BJ (cell line): ENCODE measurements around the gene ULK1. TPM values are rescaled to one million over a fixed set of nuclear protein-coding genes. Genes with fewer than 3 reads are reported as not detected.

Source experiments
- CTCF ChIA-PET: fragments of 350-600 bp; formaldehyde crosslinking; extraction: SDS; loops from one replicate; lab custom pipeline; 2021; ENCODE audit warnings: antibody characterized with exemption, inconsistent platforms; lab: Yijun Ruan, JAX
- POLR2A ChIA-PET: fragments of 300-600 bp; sonication (Branson Sonifier 250); formaldehyde crosslinking; extraction: SDS; loops from one replicate; lab custom pipeline; 2021; ENCODE audit warnings: antibody characterized with exemption; lab: Charles Lee
- DNase-seq: peaks from one replicate; pipeline ENCODE4 v3.0.0-alpha.2; 2011; ENCODE audit warnings: low read depth
- H3K27me3 ChIP-seq: 2 replicates; pipeline ENCODE4 v1.6.0; 2011; ENCODE audit warnings: low read length; ENCODE audit not compliant: control insufficient read depth, insufficient read depth
- H3K36me3 ChIP-seq: 2 replicates; pipeline ENCODE4 v1.5.1; 2011; ENCODE audit warnings: low read length; ENCODE audit not compliant: control insufficient read depth, insufficient read depth
- H3K4me3 ChIP-seq: 2 replicates; pipeline ENCODE4 v1.5.1; 2011; ENCODE audit warnings: low read depth, mild to moderate bottlenecking, control low read depth, low read length
- CTCF ChIP-seq: IDR thresholded peaks from 2 replicates; pipeline ENCODE4 v1.5.1; 2011; ENCODE audit warnings: low read depth, mild to moderate bottlenecking, control low read depth, inconsistent platforms, low read length, moderate library complexity; ENCODE audit not compliant: insufficient read depth
- polyA plus RNA-seq: library from polyadenylated mRNA; depleted of rRNA; stranded (reverse); fragments of >200 nt; gene quantifications from 2 replicates; pipeline ENCODE4 v1.2.3, GENCODE V29; 2011

Gene ULK1
- polyA plus RNA-seq, 1 experiment: 13.7 TPM

GRCh38 chr12:131915000-131915689 lies 20.7 kb downstream of the ULK1 start:
- CTCF ChIA-PET: no interaction called here

GRCh38 chr12:131915823-131916222 lies 21.4 kb downstream of the ULK1 start:
- POLR2A ChIA-PET: no interaction called here
- peaks cover 70% of the 10 kb centered on the region for H3K36me3 ChIP-seq
- CTCF ChIA-PET: no interaction called here
- H3K27me3 ChIP-seq: no peaks in the 10 kb centered on the region
- no peak for TF ChIP-seq CTCF
- H3K4me3 ChIP-seq: no peak overlapping the region
- DNase-seq: no peak

More at GRCh38 chr12:131915000-131915689, 20.7 kb downstream of the ULK1 start:
- POLR2A ChIA-PET: no interaction called here
- H3K36me3 ChIP-seq: peaks cover 71% of the 10 kb centered on the region
- DNase-seq: no peak
- no peaks in the 10 kb centered on the region for H3K27me3 ChIP-seq
- no peak for TF ChIP-seq CTCF
- no peak overlapping the region for H3K4me3 ChIP-seq

- ChIA-PET POLR2A (no interaction called here), CTCF (no interaction called here)
- no peak overlapping the region for H3K4me3 ChIP-seq
- peaks cover 72% of the 10 kb centered on the region for H3K36me3 ChIP-seq
- H3K27me3 ChIP-seq: no peaks in the 10 kb centered on the region
- no peak for DNase-seq
- no peak for TF ChIP-seq CTCF
Measured at GRCh38 chr12:131916306-131917138, 22.1 kb downstream of the ULK1 start.

GRCh38 chr12:131917139-131917710 lies 22.8 kb downstream of the ULK1 start:
- Histone ChIP-seq H3K4me3 (no peak overlapping the region), H3K27me3 (no peaks in the 10 kb centered on the region), H3K36me3 (peaks cover 67% of the 10 kb centered on the region)
- TF ChIP-seq CTCF: no peak
- DNase-seq: no peak
- ChIA-PET CTCF (no interaction called here), POLR2A (no interaction called here)

GRCh38 chr12:131917711-131918306 lies 23.4 kb downstream of the ULK1 start:
- peaks cover 65% of the 10 kb centered on the region for H3K36me3 ChIP-seq
- POLR2A ChIA-PET: no interaction called here
- TF ChIP-seq CTCF: no peak

More at GRCh38 chr12:131917711-131918306, 23.4 kb downstream of the ULK1 start:
- no peak for DNase-seq
- Histone ChIP-seq H3K27me3 (no peaks in the 10 kb centered on the region), H3K4me3 (no peak overlapping the region)
- CTCF ChIA-PET: no interaction called here
